ENCODE results near the gene TTC21A.

- TF ChIP-seq POLR2AphosphoS5 (IDR thresholded peaks at IDR 0.05; ENCODE audit: low read depth, low read length) (no peak), POLR2A (IDR thresholded peaks at IDR 0.05; ENCODE audit: low read depth, low read length) (no peak), TAF1 (IDR thresholded peaks at IDR 0.05; ENCODE audit: low read depth, low read length) (no peak), POU2F2 (IDR thresholded peaks at IDR 0.05; ENCODE audit: low read depth, low read length) (no peak)
Observed at GRCh38 chr3:39130026-39130425, 22.5 kb downstream of the TTC21A start.

Data from GM12891 (cell line).